ENCODE data around the gene EIF4E3.

DNA sequence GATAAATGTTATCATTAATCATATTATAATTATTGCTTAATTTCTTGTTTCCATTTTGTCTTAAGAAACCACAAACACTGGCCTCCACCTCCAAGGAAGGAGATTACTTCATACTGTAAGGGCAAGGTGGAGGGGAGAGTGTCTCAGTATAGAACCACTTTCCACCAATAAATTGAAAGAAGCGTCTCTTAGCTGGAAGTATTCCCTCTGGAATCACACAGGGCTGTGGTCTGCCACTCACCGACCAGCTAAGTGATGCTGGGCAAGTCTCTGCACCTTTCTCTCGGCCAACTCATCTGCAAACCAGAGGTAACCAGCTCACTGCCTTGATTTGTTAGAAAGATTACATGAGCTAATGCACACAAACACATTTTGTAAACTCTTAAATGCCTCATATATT is 63.1 kb downstream of the EIF4E3 start:
- TF ChIP-seq, protein P1, sequence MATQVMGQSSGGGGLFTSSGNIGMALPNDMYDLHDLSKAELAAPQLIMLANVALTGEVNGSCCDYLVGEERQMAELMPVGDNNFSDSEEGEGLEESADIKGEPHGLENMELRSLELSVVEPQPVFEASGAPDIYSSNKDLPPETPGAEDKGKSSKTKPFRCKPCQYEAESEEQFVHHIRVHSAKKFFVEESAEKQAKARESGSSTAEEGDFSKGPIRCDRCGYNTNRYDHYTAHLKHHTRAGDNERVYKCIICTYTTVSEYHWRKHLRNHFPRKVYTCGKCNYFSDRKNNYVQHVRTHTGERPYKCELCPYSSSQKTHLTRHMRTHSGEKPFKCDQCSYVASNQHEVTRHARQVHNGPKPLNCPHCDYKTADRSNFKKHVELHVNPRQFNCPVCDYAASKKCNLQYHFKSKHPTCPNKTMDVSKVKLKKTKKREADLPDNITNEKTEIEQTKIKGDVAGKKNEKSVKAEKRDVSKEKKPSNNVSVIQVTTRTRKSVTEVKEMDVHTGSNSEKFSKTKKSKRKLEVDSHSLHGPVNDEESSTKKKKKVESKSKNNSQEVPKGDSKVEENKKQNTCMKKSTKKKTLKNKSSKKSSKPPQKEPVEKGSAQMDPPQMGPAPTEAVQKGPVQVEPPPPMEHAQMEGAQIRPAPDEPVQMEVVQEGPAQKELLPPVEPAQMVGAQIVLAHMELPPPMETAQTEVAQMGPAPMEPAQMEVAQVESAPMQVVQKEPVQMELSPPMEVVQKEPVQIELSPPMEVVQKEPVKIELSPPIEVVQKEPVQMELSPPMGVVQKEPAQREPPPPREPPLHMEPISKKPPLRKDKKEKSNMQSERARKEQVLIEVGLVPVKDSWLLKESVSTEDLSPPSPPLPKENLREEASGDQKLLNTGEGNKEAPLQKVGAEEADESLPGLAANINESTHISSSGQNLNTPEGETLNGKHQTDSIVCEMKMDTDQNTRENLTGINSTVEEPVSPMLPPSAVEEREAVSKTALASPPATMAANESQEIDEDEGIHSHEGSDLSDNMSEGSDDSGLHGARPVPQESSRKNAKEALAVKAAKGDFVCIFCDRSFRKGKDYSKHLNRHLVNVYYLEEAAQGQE (IDR thresholded peaks at IDR 0.05; ENCODE audit: insufficient read depth in 1 of 2, low read depth in 2 of 2, low read length in 2 of 2) = no peak
- TF ChIP-seq SIN3A (IDR thresholded peaks at IDR 0.05; ENCODE audit: borderline replicate concordance, insufficient read depth, low read length) (no peak), POLR2AphosphoS5 (IDR thresholded peaks at IDR 0.05; ENCODE audit: low read depth, low read length) (no peak), TAF1 (IDR thresholded peaks at IDR 0.05; ENCODE audit: borderline replicate concordance, insufficient read depth, low read length) (no peak)

All from PFSK-1 (cell line).